H9 (cell line): Measurements from ENCODE around the gene NCAM1. TPM values are rescaled to one million over a fixed set of nuclear protein-coding genes. Genes with fewer than 3 reads are reported as not detected.
A peak's percentile ranks its signal among the peaks of the same experiment; 100 is the strongest.

Experiments
- DNase-seq: peaks from one replicate; pipeline ENCODE4 v3.0.0-alpha.2; 2017
- H2AFZ ChIP-seq: one replicate; pipeline ENCODE4 v1.6.1; 2013; ENCODE audit warnings: mild to moderate bottlenecking, low read length, control low read depth, moderate library complexity
- H2AK5ac ChIP-seq: 2 replicates; pipeline ENCODE4 v1.6.1; 2013; ENCODE audit warnings: low read length, control low read depth, mixed read lengths; ENCODE audit not compliant: insufficient read length
- H2BK120ac ChIP-seq: one replicate; pipeline ENCODE4 v1.6.1; 2013; ENCODE audit warnings: low read depth, mild to moderate bottlenecking, low read length, control low read depth, inconsistent platforms; ENCODE audit not compliant: poor library complexity, severe bottlenecking
- H2BK12ac ChIP-seq: 2 replicates; pipeline ENCODE4 v1.6.1; 2013; ENCODE audit warnings: low read length, control low read depth, mixed read lengths, low read depth; ENCODE audit not compliant: insufficient read length
- H2BK15ac ChIP-seq: 2 replicates; pipeline ENCODE4 v1.6.1; 2013; ENCODE audit warnings: low read depth, low read length, control low read depth
- H2BK20ac ChIP-seq: one replicate; pipeline ENCODE4 v1.6.1; 2013; ENCODE audit warnings: low read depth, mild to moderate bottlenecking, low read length, control low read depth, inconsistent platforms; ENCODE audit not compliant: poor library complexity, severe bottlenecking
- H2BK5ac ChIP-seq: 2 replicates; pipeline ENCODE4 v1.6.1; 2013; ENCODE audit warnings: low read length, control low read depth, mixed read lengths; ENCODE audit not compliant: insufficient read length
- H3K14ac ChIP-seq: 2 replicates; pipeline ENCODE4 v1.6.1; 2013; ENCODE audit warnings: low read length, control low read depth; ENCODE audit not compliant: insufficient read depth
- H3K18ac ChIP-seq: 2 replicates; pipeline ENCODE4 v1.6.1; 2013; ENCODE audit warnings: low read depth, mild to moderate bottlenecking, mixed read lengths, low read length, control low read depth; ENCODE audit not compliant: insufficient read length
- H3K23ac ChIP-seq: 2 replicates; pipeline ENCODE4 v1.6.1; 2013; ENCODE audit warnings: low read length, control low read depth, mixed read lengths, low read depth; ENCODE audit not compliant: insufficient read length
- H3K23me2 ChIP-seq: 2 replicates; pipeline ENCODE4 v1.6.1; 2013; ENCODE audit warnings: low read depth, mild to moderate bottlenecking, mixed read lengths, low read length, control low read depth; ENCODE audit not compliant: insufficient read length, poor library complexity, severe bottlenecking
- H3K27ac ChIP-seq: 2 replicates; pipeline ENCODE4 v1.5.1; 2013; ENCODE audit warnings: low read length, control low read depth, mixed read lengths, low read depth; ENCODE audit not compliant: insufficient read length
- H3K27me3 ChIP-seq: 2 replicates; pipeline ENCODE4 v1.6.1; 2013; ENCODE audit warnings: low read length, control low read depth, inconsistent platforms; ENCODE audit not compliant: insufficient read depth
- H3K4ac ChIP-seq: 2 replicates; pipeline ENCODE4 v1.6.1; 2013; ENCODE audit warnings: low read depth, mild to moderate bottlenecking, control low read depth, inconsistent platforms, low read length, moderate library complexity
- H3K4me1 ChIP-seq: 2 replicates; pipeline ENCODE4 v1.6.1; 2013; ENCODE audit warnings: low read length, control low read depth, inconsistent platforms; ENCODE audit not compliant: insufficient read depth
- H3K4me2 ChIP-seq: 2 replicates; pipeline ENCODE4 v1.6.1; 2013; ENCODE audit warnings: low read length, control low read depth, mixed read lengths; ENCODE audit not compliant: insufficient read length, insufficient read depth
- H3K56ac ChIP-seq: 2 replicates; pipeline ENCODE4 v1.6.1; 2013; ENCODE audit warnings: low read depth, mild to moderate bottlenecking, mixed read lengths, low read length, control low read depth; ENCODE audit not compliant: insufficient read length
- H3K79me1 ChIP-seq: 2 replicates; pipeline ENCODE4 v1.6.1; 2013; ENCODE audit warnings: low read depth, mild to moderate bottlenecking, moderate library complexity, low read length, control low read depth, inconsistent platforms; ENCODE audit not compliant: insufficient read depth, poor library complexity, severe bottlenecking
- H3K79me2 ChIP-seq: 2 replicates; pipeline ENCODE4 v1.6.1; 2013; ENCODE audit warnings: low read length, control low read depth, inconsistent platforms; ENCODE audit not compliant: insufficient read depth
- H3K9ac ChIP-seq: 2 replicates; pipeline ENCODE4 v1.6.1; 2013; ENCODE audit warnings: low read length, control low read depth, mixed read lengths; ENCODE audit not compliant: insufficient read length; ENCODE audit errors: extremely low read depth
- H3K9me3 ChIP-seq: one replicate; pipeline ENCODE4 v1.6.1; 2013; ENCODE audit warnings: low read depth, low read length, inconsistent platforms; ENCODE audit not compliant: control insufficient read depth
- H3T11ph ChIP-seq: one replicate; pipeline ENCODE4 v1.6.1; 2013; ENCODE audit warnings: mild to moderate bottlenecking, low read length, control low read depth, inconsistent platforms
- H4K20me1 ChIP-seq: one replicate; pipeline ENCODE4 v1.6.1; 2013; ENCODE audit not compliant: control insufficient read depth, insufficient read length, insufficient read depth
- H4K5ac ChIP-seq: 2 replicates; pipeline ENCODE4 v1.6.1; 2013; ENCODE audit warnings: low read depth, mild to moderate bottlenecking, mixed read lengths, low read length, control low read depth; ENCODE audit not compliant: insufficient read length
- H4K8ac ChIP-seq: replicated peaks from 2 replicates; pipeline ENCODE4 v1.6.1; 2013; ENCODE audit warnings: low read length, control low read depth, mixed read lengths, low read depth; ENCODE audit not compliant: insufficient read length
- H4K91ac ChIP-seq: 2 replicates; pipeline ENCODE4 v1.6.1; 2013; ENCODE audit warnings: low read depth, mild to moderate bottlenecking, moderate library complexity, mixed read lengths, low read length, control low read depth; ENCODE audit not compliant: insufficient read length
- H3K27ac Mint-ChIP-seq, 3 experiments: 2 replicates in 2 of 3; 3 replicates in 1 of 3; pipeline ENCODE4 v1.8.0; 2020 to 2021; ENCODE audit warnings: mixed read lengths in 3 of 3, mild to moderate bottlenecking in 1 of 3, moderate library complexity in 1 of 3
- H3K27me3 Mint-ChIP-seq: 2 replicates; pipeline ENCODE4 v1.8.0; 2021; ENCODE audit warnings: low read depth, mild to moderate bottlenecking, moderate library complexity, mixed read lengths
- H3K36me3 Mint-ChIP-seq, 3 experiments: 2 replicates in 2 of 3; 3 replicates in 1 of 3; pipeline ENCODE4 v1.8.0; 2020 to 2021; ENCODE audit warnings: low read depth in 3 of 3, mixed read lengths in 3 of 3; ENCODE audit not compliant: insufficient read depth in 1 of 3
- H3K4me1 Mint-ChIP-seq, 2 experiments: 2 replicates each; pipeline ENCODE4 v1.8.0; 2020; ENCODE audit warnings: mixed read lengths in 2 of 2
- H3K4me3 Mint-ChIP-seq, 2 experiments: 2 replicates in 1 of 2; 3 replicates in 1 of 2; pipeline ENCODE4 v1.8.0; 2020 to 2021; ENCODE audit warnings: mild to moderate bottlenecking in 2 of 2, mixed read lengths in 2 of 2, moderate library complexity in 1 of 2
- H3K9me3 Mint-ChIP-seq, 2 experiments: 2 replicates in 1 of 2; 3 replicates in 1 of 2; pipeline ENCODE4 v1.8.0; 2020; ENCODE audit warnings: mild to moderate bottlenecking in 2 of 2, mixed read lengths in 2 of 2, moderate library complexity in 1 of 2
- WGBS: extraction: QIAGEN DNeasy Blood & Tissue Kit; methylation state at CpG from one replicate; pipeline ENCODE4 v1.1.7; 2013; ENCODE audit warnings: missing lambda C conversion rate, low lambda C conversion rate, mixed read lengths; ENCODE audit not compliant: insufficient read length; ENCODE audit errors: extremely low coverage; 5-methylcytosine and 5-hydroxymethylcytosine counted together
- total RNA-seq: library from RNA; stranded (reverse); gene quantifications from 2 replicates; pipeline ENCODE4 v1.2.1, GENCODE V29; 2021
- TF ChIP-seq, protein P1 (sequence below): fragments of 200-600 bp; sonication (generic); conservative IDR thresholded peaks from 3 replicates; pipeline ENCODE4 v1.8.0; 2021; ENCODE audit warnings: antibody characterized with exemption, mild to moderate bottlenecking

Gene NCAM1
- total RNA-seq, 1 experiment from 2014 or later, result 2.5 TPM

GRCh38 chr11:113249786-113250185 lies 288.6 kb downstream of the NCAM1 start:
- no peaks in the 10 kb centered on the region; the same call in 1 of the 2 replicates for H3K27me3 Mint-ChIP-seq
- no peak overlapping the region for H4K8ac ChIP-seq
- H3K14ac ChIP-seq, result no peak overlapping the region
- no peak overlapping the region for H3K4ac ChIP-seq
- H3K27me3 ChIP-seq, result no peaks in the 10 kb centered on the region
- no peak for DNase-seq
- H3K4me3 Mint-ChIP-seq, result no peak overlapping the region
- no peaks in the 10 kb centered on the region for H3K79me2 ChIP-seq
- H3K23me2 ChIP-seq, result no peaks in the 10 kb centered on the region
- H4K91ac ChIP-seq, result no peak overlapping the region
- no peak overlapping the region for H4K5ac ChIP-seq
- TF ChIP-seq, protein P1, sequence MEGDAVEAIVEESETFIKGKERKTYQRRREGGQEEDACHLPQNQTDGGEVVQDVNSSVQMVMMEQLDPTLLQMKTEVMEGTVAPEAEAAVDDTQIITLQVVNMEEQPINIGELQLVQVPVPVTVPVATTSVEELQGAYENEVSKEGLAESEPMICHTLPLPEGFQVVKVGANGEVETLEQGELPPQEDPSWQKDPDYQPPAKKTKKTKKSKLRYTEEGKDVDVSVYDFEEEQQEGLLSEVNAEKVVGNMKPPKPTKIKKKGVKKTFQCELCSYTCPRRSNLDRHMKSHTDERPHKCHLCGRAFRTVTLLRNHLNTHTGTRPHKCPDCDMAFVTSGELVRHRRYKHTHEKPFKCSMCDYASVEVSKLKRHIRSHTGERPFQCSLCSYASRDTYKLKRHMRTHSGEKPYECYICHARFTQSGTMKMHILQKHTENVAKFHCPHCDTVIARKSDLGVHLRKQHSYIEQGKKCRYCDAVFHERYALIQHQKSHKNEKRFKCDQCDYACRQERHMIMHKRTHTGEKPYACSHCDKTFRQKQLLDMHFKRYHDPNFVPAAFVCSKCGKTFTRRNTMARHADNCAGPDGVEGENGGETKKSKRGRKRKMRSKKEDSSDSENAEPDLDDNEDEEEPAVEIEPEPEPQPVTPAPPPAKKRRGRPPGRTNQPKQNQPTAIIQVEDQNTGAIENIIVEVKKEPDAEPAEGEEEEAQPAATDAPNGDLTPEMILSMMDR, result 0 out of 3 replicates have a peak, but pooled peaks have one; percentile 6
- H3K4me1 ChIP-seq, result no peaks in the 10 kb centered on the region; the same call in 1 of the 2 replicates
- no peaks in the 10 kb centered on the region for H4K20me1 ChIP-seq
- H3K9me3 Mint-ChIP-seq, result no peaks in the 10 kb centered on the region
- no peak overlapping the region for H2BK20ac ChIP-seq
- no peaks in the 10 kb centered on the region for H3K79me1 ChIP-seq
- H2BK12ac ChIP-seq, result no peak overlapping the region
- no peak overlapping the region for H3T11ph ChIP-seq
- H3K27ac Mint-ChIP-seq, result no peak overlapping the region
- peaks cover 17 to 18% of the 10 kb centered on the region in 2 experiments for H3K4me1 Mint-ChIP-seq
- no peak overlapping the region for H2AK5ac ChIP-seq
- no peak overlapping the region for H3K27ac ChIP-seq
- H3K18ac ChIP-seq, result no peak overlapping the region
- H3K9me3 ChIP-seq, result no peaks in the 10 kb centered on the region
- no peak overlapping the region for H2BK15ac ChIP-seq
- no CpG with 5 or more reads among the region's 6 CpGs for WGBS
- no peak overlapping the region for H2AFZ ChIP-seq
- H2BK120ac ChIP-seq, result no peak overlapping the region
- no peak overlapping the region for H3K4me2 ChIP-seq
- no peak overlapping the region for H2BK5ac ChIP-seq
- H3K23ac ChIP-seq, result no peak overlapping the region
- H3K36me3 Mint-ChIP-seq, result no peaks in the 10 kb centered on the region
- H3K56ac ChIP-seq, result no peak overlapping the region
- no peak overlapping the region for H3K9ac ChIP-seq
